Neural cell (in vitro differentiated cells): ENCODE data around the gene KCTD19. TPM values are rescaled to one million over a fixed set of nuclear protein-coding genes. Genes with fewer than 3 reads are reported as not detected.

Source experiments
- H2AFZ ChIP-seq: fragments of 200-600, 300-800 bp; sonication (generic), shearing (Covaris generic); 2 replicates; pipeline ENCODE4 v1.6.0; 2014; ENCODE audit warnings: low read depth, mild to moderate bottlenecking, antibody characterized with exemption, low read length, moderate library complexity
- H3F3A ChIP-seq: fragments of 200-600 bp; shearing (Covaris generic); 2 replicates; pipeline ENCODE4 v1.6.1; 2016; ENCODE audit warnings: mild to moderate bottlenecking, moderate library complexity, mixed read lengths, antibody characterized with exemption, low read length; ENCODE audit not compliant: insufficient read depth, poor library complexity, severe bottlenecking
- H3K27ac ChIP-seq: fragments of 200-600, 300-800 bp; sonication (generic), shearing (Covaris generic); 2 replicates; pipeline ENCODE4 v1.5.1; 2014; ENCODE audit warnings: mild to moderate bottlenecking, low read length, moderate library complexity
- H3K27me3 ChIP-seq: fragments of 300-800, 200-600 bp; sonication (generic), shearing (Covaris generic); 2 replicates; pipeline ENCODE4 v1.6.0; 2014; ENCODE audit warnings: mild to moderate bottlenecking, low read depth, low read length, moderate library complexity; ENCODE audit not compliant: insufficient read depth
- H3K36me3 ChIP-seq: fragments of 300-800, 200-600 bp; sonication (generic), shearing (Covaris generic); 2 replicates; pipeline ENCODE4 v1.5.1; 2014; ENCODE audit warnings: mild to moderate bottlenecking, antibody characterized with exemption, low read length, moderate library complexity; ENCODE audit not compliant: insufficient read depth
- H3K4me2 ChIP-seq: fragments of 300-800, 200-600 bp; sonication (generic), shearing (Covaris generic); 2 replicates; pipeline ENCODE4 v1.6.0; 2014; ENCODE audit warnings: mild to moderate bottlenecking, low read length
- H3K4me3 ChIP-seq: fragments of 300-800, 200-600 bp; sonication (generic), shearing (Covaris generic); 2 replicates; pipeline ENCODE4 v1.5.1; 2014; ENCODE audit warnings: mild to moderate bottlenecking, low read length, moderate library complexity
- H3K79me2 ChIP-seq: fragments of 200-600 bp; shearing (Covaris generic); replicated peaks from 2 replicates; pipeline ENCODE4 v1.6.0; 2014; ENCODE audit warnings: mild to moderate bottlenecking, low read length, moderate library complexity; ENCODE audit not compliant: insufficient read depth
- H3K9ac ChIP-seq: fragments of 300-800, 200-600 bp; sonication (generic), shearing (Covaris generic); 2 replicates; pipeline ENCODE4 v1.6.1; 2016; ENCODE audit warnings: mild to moderate bottlenecking, low read length, mixed read lengths
- H3K9me2 ChIP-seq: fragments of 200-600 bp; shearing (Covaris generic); 2 replicates; pipeline ENCODE4 v1.6.1; 2016; ENCODE audit warnings: mild to moderate bottlenecking, low read length, mixed read lengths; ENCODE audit not compliant: insufficient read depth
- H3K9me3 ChIP-seq: fragments of 200-600, 300-800 bp; sonication (generic), shearing (Covaris generic); 2 replicates; pipeline ENCODE4 v1.6.1; 2016; ENCODE audit warnings: mild to moderate bottlenecking, mixed run types, low read length, moderate library complexity, mixed read lengths
- H4K20me1 ChIP-seq: fragments of 200-600 bp; shearing (Covaris generic); 2 replicates; pipeline ENCODE4 v1.6.1; 2016; ENCODE audit warnings: mild to moderate bottlenecking, mixed run types; ENCODE audit not compliant: insufficient read depth
- EP300 ChIP-seq: fragments of 450-650 bp; conservative IDR thresholded peaks from 2 replicates; pipeline ENCODE4 v1.6.1; 2014; ENCODE audit warnings: antibody characterized with exemption, mild to moderate bottlenecking, moderate library complexity; ENCODE audit not compliant: poor library complexity, severe bottlenecking
- EZH2 ChIP-seq: fragments of 200-600, 300-800 bp; shearing (Covaris generic), sonication (generic); IDR thresholded peaks from 2 replicates; pipeline ENCODE4 v1.6.1; 2014; ENCODE audit warnings: antibody characterized with exemption, low read length, borderline replicate concordance, mild to moderate bottlenecking; ENCODE audit not compliant: insufficient read depth, poor library complexity, severe bottlenecking
- MXI1 ChIP-seq: fragments of 450-650 bp; conservative IDR thresholded peaks from 2 replicates; pipeline ENCODE4 v1.6.1; 2014; ENCODE audit warnings: antibody characterized with exemption, mild to moderate bottlenecking; ENCODE audit not compliant: poor library complexity, severe bottlenecking
- POLR2AphosphoS5 ChIP-seq: IDR thresholded peaks from 2 replicates; pipeline ENCODE4 v1.6.1; 2012
- RAD21 ChIP-seq: fragments of 450-650 bp; conservative IDR thresholded peaks from 2 replicates; pipeline ENCODE4 v1.6.1; 2014; ENCODE audit warnings: antibody characterized with exemption, mild to moderate bottlenecking, moderate library complexity
- SMC3 ChIP-seq: fragments of 450-650 bp; conservative IDR thresholded peaks from 2 replicates; pipeline ENCODE4 v1.6.1; 2014; ENCODE audit warnings: antibody characterized with exemption, mild to moderate bottlenecking, moderate library complexity; ENCODE audit not compliant: poor library complexity
- TAF1 ChIP-seq: IDR thresholded peaks from 2 replicates; pipeline ENCODE4 v1.6.1; 2012; ENCODE audit warnings: low read depth
- polyA plus RNA-seq: library from polyadenylated mRNA; depleted of rRNA; stranded (reverse); fragments of >200 nt; gene quantifications from 2 replicates; pipeline ENCODE4 v1.2.3, GENCODE V29; 2014
- TF ChIP-seq, protein P1 (sequence below): IDR thresholded peaks from 2 replicates; pipeline ENCODE4 v1.6.1; 2012; ENCODE audit warnings: borderline replicate concordance
- TF ChIP-seq, protein P2 (sequence below): fragments of 450-650 bp; IDR thresholded peaks from 2 replicates; pipeline ENCODE4 v1.5.1; 2014; ENCODE audit warnings: antibody characterized with exemption, mild to moderate bottlenecking, moderate library complexity; ENCODE audit not compliant: poor library complexity, severe bottlenecking

The KCTD19 gene
- polyA plus RNA-seq, 1 donor from 2014 or later: 0.45 TPM

DNA sequence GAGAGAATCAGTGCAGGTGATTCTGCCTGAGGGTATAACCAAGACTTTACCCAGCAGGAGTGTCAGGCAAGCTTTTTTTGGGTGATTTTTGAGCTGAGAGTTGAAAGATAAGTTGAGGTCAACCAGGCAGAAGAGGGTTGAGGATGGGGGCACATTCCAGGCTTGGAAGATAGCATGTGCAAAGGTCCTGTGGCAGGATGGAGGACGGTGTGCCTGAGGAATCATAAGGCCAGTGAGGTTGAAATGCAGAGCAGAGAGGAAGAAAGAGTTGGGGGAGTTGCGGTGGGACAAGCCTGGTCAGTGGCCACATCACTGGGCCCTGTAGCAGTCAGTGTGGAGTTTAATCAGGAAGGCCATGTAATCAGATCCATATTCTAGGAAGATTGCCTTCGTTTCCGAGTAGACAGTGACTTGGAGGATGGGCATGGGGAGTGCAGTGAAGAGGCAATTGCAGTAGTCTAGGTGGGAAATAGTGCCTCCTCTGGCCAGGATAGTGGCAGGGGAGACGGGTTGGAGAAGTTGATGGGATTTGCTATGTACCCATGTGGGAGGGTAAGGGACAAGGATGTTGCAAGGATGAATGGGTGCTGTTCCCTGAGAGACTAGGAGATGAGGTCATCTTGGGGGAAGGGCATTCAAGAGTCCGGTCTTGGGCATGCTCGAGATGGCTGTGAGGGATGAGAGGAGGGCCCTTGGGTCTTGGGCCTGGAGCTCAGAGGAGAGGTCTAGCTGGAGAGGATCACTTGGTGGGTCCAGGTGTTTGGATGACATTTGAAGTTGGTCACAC is 43.3 kb downstream of the KCTD19 start:
- Histone ChIP-seq H3K36me3 (no peaks in the 10 kb centered on the region), H3F3A (no peaks in the 10 kb centered on the region), H3K4me3 (no peak overlapping the region), H2AFZ (no peak overlapping the region), H4K20me1 (no peaks in the 10 kb centered on the region), H3K9ac (no peak overlapping the region), H3K9me3 (no peaks in the 10 kb centered on the region), H3K4me2 (no peak overlapping the region), H3K27ac (no peak overlapping the region), H3K9me2 (no peaks in the 10 kb centered on the region), H3K79me2 (no peaks in the 10 kb centered on the region), H3K27me3 (peaks cover 6% of the 10 kb centered on the region)
- no peak for TF ChIP-seq MXI1
- TF ChIP-seq POLR2AphosphoS5: no peak
- TF ChIP-seq SMC3: no peak
- TF ChIP-seq EZH2: no peak
- TF ChIP-seq TAF1: no peak
- no peak for TF ChIP-seq RAD21
- TF ChIP-seq, protein P1, sequence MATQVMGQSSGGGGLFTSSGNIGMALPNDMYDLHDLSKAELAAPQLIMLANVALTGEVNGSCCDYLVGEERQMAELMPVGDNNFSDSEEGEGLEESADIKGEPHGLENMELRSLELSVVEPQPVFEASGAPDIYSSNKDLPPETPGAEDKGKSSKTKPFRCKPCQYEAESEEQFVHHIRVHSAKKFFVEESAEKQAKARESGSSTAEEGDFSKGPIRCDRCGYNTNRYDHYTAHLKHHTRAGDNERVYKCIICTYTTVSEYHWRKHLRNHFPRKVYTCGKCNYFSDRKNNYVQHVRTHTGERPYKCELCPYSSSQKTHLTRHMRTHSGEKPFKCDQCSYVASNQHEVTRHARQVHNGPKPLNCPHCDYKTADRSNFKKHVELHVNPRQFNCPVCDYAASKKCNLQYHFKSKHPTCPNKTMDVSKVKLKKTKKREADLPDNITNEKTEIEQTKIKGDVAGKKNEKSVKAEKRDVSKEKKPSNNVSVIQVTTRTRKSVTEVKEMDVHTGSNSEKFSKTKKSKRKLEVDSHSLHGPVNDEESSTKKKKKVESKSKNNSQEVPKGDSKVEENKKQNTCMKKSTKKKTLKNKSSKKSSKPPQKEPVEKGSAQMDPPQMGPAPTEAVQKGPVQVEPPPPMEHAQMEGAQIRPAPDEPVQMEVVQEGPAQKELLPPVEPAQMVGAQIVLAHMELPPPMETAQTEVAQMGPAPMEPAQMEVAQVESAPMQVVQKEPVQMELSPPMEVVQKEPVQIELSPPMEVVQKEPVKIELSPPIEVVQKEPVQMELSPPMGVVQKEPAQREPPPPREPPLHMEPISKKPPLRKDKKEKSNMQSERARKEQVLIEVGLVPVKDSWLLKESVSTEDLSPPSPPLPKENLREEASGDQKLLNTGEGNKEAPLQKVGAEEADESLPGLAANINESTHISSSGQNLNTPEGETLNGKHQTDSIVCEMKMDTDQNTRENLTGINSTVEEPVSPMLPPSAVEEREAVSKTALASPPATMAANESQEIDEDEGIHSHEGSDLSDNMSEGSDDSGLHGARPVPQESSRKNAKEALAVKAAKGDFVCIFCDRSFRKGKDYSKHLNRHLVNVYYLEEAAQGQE: no peak
- TF ChIP-seq, protein P2, sequence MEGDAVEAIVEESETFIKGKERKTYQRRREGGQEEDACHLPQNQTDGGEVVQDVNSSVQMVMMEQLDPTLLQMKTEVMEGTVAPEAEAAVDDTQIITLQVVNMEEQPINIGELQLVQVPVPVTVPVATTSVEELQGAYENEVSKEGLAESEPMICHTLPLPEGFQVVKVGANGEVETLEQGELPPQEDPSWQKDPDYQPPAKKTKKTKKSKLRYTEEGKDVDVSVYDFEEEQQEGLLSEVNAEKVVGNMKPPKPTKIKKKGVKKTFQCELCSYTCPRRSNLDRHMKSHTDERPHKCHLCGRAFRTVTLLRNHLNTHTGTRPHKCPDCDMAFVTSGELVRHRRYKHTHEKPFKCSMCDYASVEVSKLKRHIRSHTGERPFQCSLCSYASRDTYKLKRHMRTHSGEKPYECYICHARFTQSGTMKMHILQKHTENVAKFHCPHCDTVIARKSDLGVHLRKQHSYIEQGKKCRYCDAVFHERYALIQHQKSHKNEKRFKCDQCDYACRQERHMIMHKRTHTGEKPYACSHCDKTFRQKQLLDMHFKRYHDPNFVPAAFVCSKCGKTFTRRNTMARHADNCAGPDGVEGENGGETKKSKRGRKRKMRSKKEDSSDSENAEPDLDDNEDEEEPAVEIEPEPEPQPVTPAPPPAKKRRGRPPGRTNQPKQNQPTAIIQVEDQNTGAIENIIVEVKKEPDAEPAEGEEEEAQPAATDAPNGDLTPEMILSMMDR: no peak
- TF ChIP-seq EP300: no peak

DNA sequence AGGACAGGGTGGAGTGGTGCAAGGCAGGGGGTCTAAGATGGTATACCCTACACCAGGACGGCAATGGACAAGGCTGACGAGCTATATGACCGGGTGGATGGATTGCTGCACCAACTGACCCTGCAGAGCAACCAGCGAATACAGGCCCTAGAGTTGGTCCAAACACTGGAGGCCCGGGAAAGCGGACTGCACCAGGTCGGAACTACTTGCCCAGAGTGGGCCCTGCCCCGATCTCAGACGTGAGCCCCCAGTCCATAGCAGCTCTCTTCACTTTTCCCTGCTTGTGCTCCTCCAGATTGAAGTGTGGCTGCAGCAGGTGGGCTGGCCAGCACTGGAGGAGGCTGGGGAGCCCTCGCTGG is 44.1 kb downstream of the KCTD19 start:
- Histone ChIP-seq H3K9me2 (no peaks in the 10 kb centered on the region), H3K36me3 (no peaks in the 10 kb centered on the region), H4K20me1 (no peaks in the 10 kb centered on the region), H3K4me3 (no peak overlapping the region), H2AFZ (no peak overlapping the region), H3F3A (no peaks in the 10 kb centered on the region), H3K27me3 (peaks cover 6% of the 10 kb centered on the region), H3K4me2 (no peak overlapping the region), H3K9me3 (no peaks in the 10 kb centered on the region), H3K9ac (no peak overlapping the region), H3K79me2 (no peaks in the 10 kb centered on the region), H3K27ac (no peak overlapping the region)
- TF ChIP-seq POLR2AphosphoS5 (no peak), RAD21 (no peak), MXI1 (no peak), TAF1 (no peak), SMC3 (no peak), EP300 (no peak), EZH2 (no peak)
- TF ChIP-seq, protein P1: no peak
- TF ChIP-seq, protein P2: no peak
